GM12878 (cell line): ENCODE results near the gene GSAP. TPM values are rescaled to one million over a fixed set of nuclear protein-coding genes. Genes with fewer than 3 reads are reported as not detected.

ENCODE experiments used
- ATAC-seq: fragments of 200-7000 bp; cut with Tn5 transposase; 3 replicates; pipeline ENCODE4 v1.9.1; 2020; ENCODE audit warnings: mild to moderate bottlenecking, moderate library complexity
- BruUV-seq: library from RNA; stranded (reverse); fragments of 400-500 nt; replicated peaks from 2 replicates; lab custom pipeline; 2021; lab: Mats Ljungman, UMichigan
- CTCF ChIA-PET: fragments of 300-600 bp; sonication (Branson Sonifier 250); formaldehyde crosslinking; extraction: SDS; loops from one replicate; lab custom pipeline; 2021; ENCODE audit warnings: inconsistent platforms; lab: Yijun Ruan, JAX
- POLR2A ChIA-PET: fragments of 350-600 bp; formaldehyde crosslinking; extraction: SDS; loops from one replicate; lab custom pipeline; 2021; ENCODE audit warnings: inconsistent platforms; lab: Charles Lee
- RAD21 ChIA-PET: fragments of 300-600 bp; sonication (Branson Sonifier 250); formaldehyde crosslinking; loops from one replicate; lab custom pipeline; 2023; ENCODE audit warnings: antibody characterized with exemption; ENCODE audit not compliant: unreplicated experiment; lab: Charles Lee
- SMC1A ChIA-PET: fragments of 300-600 bp; sonication (Branson Sonifier 250); formaldehyde crosslinking; loops from one replicate; lab custom pipeline; 2023; ENCODE audit not compliant: unreplicated experiment, uncharacterized antibody; lab: Charles Lee
- DNase-seq: peaks from one replicate; pipeline ENCODE4 v3.0.0-alpha.2; 2011; ENCODE audit warnings: low read depth, low spot score
- FAIRE-seq: peaks from 3 replicates; lab custom pipeline; 2011; peaks lifted over from hg19 to GRCh38; lab: Jason Lieb, UNC
- H2AFZ ChIP-seq: 2 replicates; pipeline ENCODE4 v1.6.0; 2011; ENCODE audit warnings: low read depth, low read length, control low read depth; ENCODE audit not compliant: control insufficient read depth
- H3K27ac ChIP-seq: 2 replicates; pipeline ENCODE4 v1.5.1; 2011; ENCODE audit warnings: control low read depth; ENCODE audit not compliant: control insufficient read depth, insufficient read depth
- H3K27me3 ChIP-seq, 2 experiments: replicated peaks in 1 of 2; 2 replicates each; pipeline versions ENCODE4 v1.6.0 to v1.6.1; 2011; ENCODE audit warnings: low read length in 1 of 2; ENCODE audit not compliant: control insufficient read depth in 2 of 2, insufficient read depth in 2 of 2
- H3K36me3 ChIP-seq, 2 experiments: 2 replicates each; pipeline ENCODE4 v1.5.1; 2011; ENCODE audit warnings: low read length in 1 of 2; ENCODE audit not compliant: control insufficient read depth in 2 of 2, insufficient read depth in 2 of 2
- H3K4me1 ChIP-seq: 2 replicates; pipeline ENCODE4 v1.6.1; 2011; ENCODE audit warnings: mild to moderate bottlenecking, low read length, moderate library complexity, mixed read lengths; ENCODE audit not compliant: control insufficient read depth, insufficient read depth
- H3K4me2 ChIP-seq: 2 replicates; pipeline ENCODE4 v1.6.0; 2011; ENCODE audit warnings: control low read depth; ENCODE audit not compliant: control insufficient read depth, insufficient read depth
- H3K4me3 ChIP-seq: fragments of 200-600 bp; sonication (generic); 2 replicates; pipeline ENCODE4 v1.5.1; 2016
- H3K79me2 ChIP-seq: 2 replicates; pipeline ENCODE4 v1.6.0; 2011; ENCODE audit warnings: low read length; ENCODE audit not compliant: control insufficient read depth, insufficient read depth
- H3K9ac ChIP-seq: 2 replicates; pipeline ENCODE4 v1.8.0; 2011; ENCODE audit warnings: low read length, control low read depth, mixed read lengths; ENCODE audit not compliant: control insufficient read depth, insufficient read depth
- H3K9me3 ChIP-seq: replicated peaks from 3 replicates; pipeline ENCODE4 v1.5.1; 2011; ENCODE audit warnings: mild to moderate bottlenecking, low read length; ENCODE audit not compliant: control insufficient read depth, insufficient read depth
- H4K20me1 ChIP-seq: 2 replicates; pipeline ENCODE4 v1.6.0; 2011; ENCODE audit not compliant: control insufficient read depth, insufficient read depth
- BHLHE40 ChIP-seq, 2 experiments: fragments of 450-650 bp in 1 of 2; IDR thresholded peaks; 2 replicates each; pipeline ENCODE4 v1.6.1; 2011 to 2017; ENCODE audit warnings: low read depth in 2 of 2, borderline replicate concordance in 1 of 2, improper control_type of control experiment in 1 of 2, low read length in 1 of 2, mild to moderate bottlenecking in 1 of 2
- BMI1 ChIP-seq: fragments of 450-650 bp; IDR thresholded peaks from 2 replicates; pipeline ENCODE4 v1.6.1; 2016; ENCODE audit warnings: mild to moderate bottlenecking, moderate library complexity, borderline replicate concordance
- E2F4 ChIP-seq: IDR thresholded peaks from 2 replicates; pipeline ENCODE4 v1.6.1; 2012; ENCODE audit warnings: low read depth, low read length, improper control_type of control experiment
- ESRRA ChIP-seq: IDR thresholded peaks from 2 replicates; pipeline ENCODE4 v1.6.1; 2012; ENCODE audit warnings: mild to moderate bottlenecking, low read length, improper control_type of control experiment
- ETV6 ChIP-seq, 2 experiments: fragments of 450-650 bp in 1 of 2; IDR thresholded peaks in 1 of 2; conservative IDR thresholded peaks in 1 of 2; 2 replicates each; pipeline ENCODE4 v1.6.1; 2014; ENCODE audit warnings: antibody characterized with exemption in 1 of 2, borderline replicate concordance in 1 of 2, low read depth in 1 of 2, mild to moderate bottlenecking in 1 of 2, moderate library complexity in 1 of 2
- FOXK2 ChIP-seq: fragments of 450-650 bp; IDR thresholded peaks from 2 replicates; pipeline ENCODE4 v1.6.1; 2017; ENCODE audit warnings: mild to moderate bottlenecking, moderate library complexity
- MEF2A ChIP-seq: IDR thresholded peaks from 2 replicates; pipeline ENCODE4 v1.6.1; 2011; ENCODE audit warnings: low read depth, mild to moderate bottlenecking, low read length, moderate library complexity; ENCODE audit not compliant: insufficient read depth
- MTA3 ChIP-seq: IDR thresholded peaks from 2 replicates; pipeline ENCODE4 v1.6.1; 2012; ENCODE audit warnings: low read length, inconsistent platforms, borderline replicate concordance
- MYB ChIP-seq: fragments of 150-350 bp; IDR thresholded peaks from 2 replicates; pipeline ENCODE4 v1.6.1; 2014; ENCODE audit warnings: mild to moderate bottlenecking, low read depth, low read length, borderline replicate concordance
- RBBP5 ChIP-seq: fragments of 200-600 bp; sonication (generic); conservative IDR thresholded peaks from 2 replicates; pipeline ENCODE4 v1.6.1; 2016
- RELA ChIP-seq: fragments of 450-650 bp; IDR thresholded peaks from 2 replicates; pipeline ENCODE4 v1.8.0; 2014; ENCODE audit warnings: borderline replicate concordance; ENCODE audit not compliant: partially characterized antibody
- SMARCA5 ChIP-seq: fragments of 450-650 bp; IDR thresholded peaks from 2 replicates; pipeline ENCODE4 v1.6.1; 2017; ENCODE audit warnings: mild to moderate bottlenecking
- TCF3 ChIP-seq: IDR thresholded peaks from 2 replicates; pipeline ENCODE4 v1.6.1; 2012; ENCODE audit warnings: low read depth, mild to moderate bottlenecking, low read length, borderline replicate concordance; ENCODE audit not compliant: insufficient read depth
- USF1 ChIP-seq: IDR thresholded peaks from 2 replicates; pipeline ENCODE4 v1.6.1; 2011; ENCODE audit warnings: borderline replicate concordance, low read depth, mild to moderate bottlenecking, moderate library complexity, mixed read lengths, low read length; ENCODE audit not compliant: insufficient read depth; ENCODE audit errors: extremely low read length
- ZNF207 ChIP-seq: fragments of 450-650 bp; IDR thresholded peaks from 2 replicates; pipeline ENCODE4 v1.6.1; 2014; ENCODE audit warnings: antibody characterized with exemption, mild to moderate bottlenecking, borderline replicate concordance
- ZNF592 ChIP-seq: fragments of 450-650 bp; IDR thresholded peaks from 2 replicates; pipeline ENCODE4 v1.6.1; 2017; ENCODE audit warnings: mild to moderate bottlenecking, moderate library complexity
- WGBS: methylation state at CpG from one replicate; pipeline ENCODE4 v1.1.6; 2016; ENCODE audit warnings: low lambda C conversion rate; ENCODE audit not compliant: insufficient replicate concordance, insufficient coverage; ENCODE audit errors: missing lambda C conversion rate; 5-methylcytosine and 5-hydroxymethylcytosine counted together
- in situ Hi-C: fragments of 300-500 bp; cut with MboI; formaldehyde crosslinking; loops from 9 replicates; pipeline ENCODE4 v1.14.3; 2018; ENCODE audit warnings: mixed read lengths
- intact Hi-C: fragments of 100-400 bp; cut with micrococcal nuclease; formaldehyde crosslinking; loops from one replicate; pipeline ENCODE4 v1.14.2; 2022; ENCODE audit not compliant: unreplicated experiment
- polyA plus RNA-seq, 11 experiments: library from polyadenylated mRNA; depleted of rRNA in 4 of 11; unstranded in 6 of 11; stranded (reverse) in 5 of 11; fragments of >200 nt; fragmentation: Nextera tagmentation in 4 of 11; fragmentation: Illumina TruSeq in 1 of 11; extraction: Ambion mirVana in 4 of 11; extraction: Trizol in 1 of 11; gene quantifications; 1 replicate in 1 of 11; 2 replicates in 10 of 11; pipeline versions ENCODE4 v1.2.1 to v1.2.3, GENCODE V29; 2011 to 2016; ENCODE audit warnings: inconsistent platforms in 2 of 11, missing spikeins in 2 of 11, low read depth in 1 of 11
- total RNA-seq, 4 experiments: library from RNA; depleted of rRNA in 3 of 4; stranded (reverse); fragments of >200 nt in 3 of 4; fragmentation: Illumina TruSeq in 1 of 4; extraction: Trizol in 1 of 4; gene quantifications; 2 replicates each; pipeline versions ENCODE4 v1.2.1 to v1.2.3, GENCODE V29; 2013 to 2021

The GSAP gene
- total and polyA plus RNA-seq, 10 of the 15 experiments (the other 5 are each of a cell fraction or from before 2014, with no cell fraction given), result 6.6 to 38.1 (median 21.8) TPM

- ChIA-PET CTCF (no interaction called here), POLR2A (no interaction called here), RAD21 (interaction anchor here (1.1 kb wide), 1 partner anchor 48 kb away, joined by 4 read pairs; no protein-coding TSS in a partner anchor)
- TF ChIP-seq E2F4 (no peak), RELA (no peak), FOXK2 (no peak), ESRRA (no peak), MTA3 (no peak), BMI1 (no peak), BHLHE40 (IDR thresholded peaks at IDR 0.05; ENCODE audit: borderline replicate concordance in 1 of 2, low read depth in 2 of 2, low read length in 1 of 2) (no peak), ZNF592 (no peak), ETV6 (conservative IDR thresholded peaks at IDR 0.05 in 1 of 2, IDR thresholded peaks at IDR 0.05 in 1 of 2; ENCODE audit: borderline replicate concordance in 1 of 2, low read depth in 1 of 2) (no peak), RBBP5 (no peak), USF1 (no peak), ZNF207 (no peak), TCF3 (no peak), MYB (no peak), MEF2A (no peak), SMARCA5 (no peak)
These were observed 131.5 kb downstream of the GSAP start for GRCh38 chr7:77284616-77285015.

More at GRCh38 chr7:77284616-77285015, 131.5 kb downstream of the GSAP start:
- Histone ChIP-seq H3K36me3 (no peaks in the 10 kb centered on the region), H3K4me1 (no peaks in the 10 kb centered on the region), H4K20me1 (no peaks in the 10 kb centered on the region), H3K4me3 (no peak overlapping the region), H2AFZ (no peak overlapping the region), H3K9me3 (no peaks in the 10 kb centered on the region; the same call in 1 of the 3 replicates), H3K27ac (no peak overlapping the region), H3K27me3 (no peaks in the 10 kb centered on the region), H3K79me2 (no peaks in the 10 kb centered on the region), H3K4me2 (no peak overlapping the region), H3K9ac (no peak overlapping the region)
- SMC1A ChIA-PET, result no interaction called here
- ATAC-seq, result no peak
- BruUV-seq, result no TSS peak
- no peak for FAIRE-seq
- DNase-seq, result no peak
- intact Hi-C loops, result no loop called here
- 80% methylated on average over 2 of the region's 2 CpGs for WGBS
- in situ Hi-C loops, result no loop called here
